Thyroid gland (tissue), 4 donors: ENCODE measurements around the gene MYH6.

Source experiments
- CTCF ChIP-seq, 6 experiments: fragments of 200-600 bp in 3 of 6; fragments of 450-650 bp in 3 of 6; sonication (generic) in 3 of 6; IDR thresholded peaks; one replicate each; pipeline ENCODE4 v1.5.1; 2016 to 2019; ENCODE audit warnings: antibody characterized with exemption in 6 of 6, mild to moderate bottlenecking in 2 of 6, inconsistent platforms in 1 of 6, moderate library complexity in 1 of 6
- POLR2A ChIP-seq, 2 donors: fragments of 450-650 bp; IDR thresholded peaks; one replicate each; pipeline ENCODE4 v1.6.1; 2017; ENCODE audit warnings: antibody characterized with exemption in 2 of 2, mild to moderate bottlenecking in 2 of 2, moderate library complexity in 1 of 2

GRCh38 chr14:23358042-23358441 lies 50.0 kb downstream of the MYH6 start:
- TF ChIP-seq CTCF (IDR thresholded peaks at IDR 0.05) = no peak
- TF ChIP-seq POLR2A (IDR thresholded peaks at IDR 0.05) = no peak
